A673 (cell line): Measurements from ENCODE around the gene KCNIP3. TPM values are rescaled to one million over a fixed set of nuclear protein-coding genes. Genes with fewer than 3 reads are reported as not detected.

Source experiments
- BruUV-seq: library from RNA; stranded (reverse); fragments of 400-500 nt; replicated peaks from 2 replicates; lab custom pipeline; 2021; lab: Mats Ljungman, UMichigan
- CTCF ChIA-PET: fragments of 300-600 bp; sonication (Branson Sonifier 250); formaldehyde crosslinking; loops from one replicate; lab custom pipeline; 2022; ENCODE audit warnings: antibody characterized with exemption; lab: Charles Lee
- POLR2A ChIA-PET: fragments of 300-600 bp; sonication (Branson Sonifier 250); formaldehyde crosslinking; loops from one replicate; lab custom pipeline; 2022; ENCODE audit warnings: antibody characterized with exemption; ENCODE audit not compliant: low non-redundant PET; lab: Charles Lee
- DNase-seq: peaks from one replicate; pipeline ENCODE4 v3.0.0-alpha.2; 2015; ENCODE audit warnings: low spot score
- H3K27ac ChIP-seq: fragments of 200-600 bp; sonication (generic); 2 replicates; pipeline ENCODE4 v1.5.1; 2016; ENCODE audit warnings: mixed run types, low read depth, mild to moderate bottlenecking, mixed read lengths, antibody characterized with exemption, low read length; ENCODE audit not compliant: poor library complexity, severe bottlenecking
- H3K27me3 ChIP-seq: fragments of 200-600 bp; sonication (generic); replicated peaks from 2 replicates; pipeline ENCODE4 v1.6.1; 2017; ENCODE audit warnings: mixed run types, low read depth, mild to moderate bottlenecking, mixed read lengths, antibody characterized with exemption, low read length; ENCODE audit not compliant: insufficient read depth, poor library complexity
- H3K36me3 ChIP-seq: fragments of 200-600 bp; sonication (generic); 2 replicates; pipeline ENCODE4 v1.6.1; 2016; ENCODE audit warnings: mixed run types, mild to moderate bottlenecking, mixed read lengths, antibody characterized with exemption, low read length; ENCODE audit not compliant: insufficient read depth, poor library complexity, severe bottlenecking
- H3K4me1 ChIP-seq: fragments of 200-600 bp; sonication (generic); 2 replicates; pipeline ENCODE4 v1.6.1; 2017; ENCODE audit warnings: mixed run types, mild to moderate bottlenecking, mixed read lengths, antibody characterized with exemption, low read length; ENCODE audit not compliant: insufficient read depth, poor library complexity, severe bottlenecking
- H3K4me3 ChIP-seq: fragments of 200-600 bp; sonication (generic); 2 replicates; pipeline ENCODE4 v1.5.1; 2016; ENCODE audit warnings: low read depth, mixed run types, mild to moderate bottlenecking, mixed read lengths, low read length; ENCODE audit not compliant: poor library complexity, severe bottlenecking
- H3K9me3 ChIP-seq: fragments of 200-600 bp; sonication (generic); 2 replicates; pipeline ENCODE4 v1.6.1; 2016; ENCODE audit warnings: mixed run types, low read depth, mild to moderate bottlenecking, mixed read lengths, antibody characterized with exemption, low read length; ENCODE audit not compliant: poor library complexity, severe bottlenecking
- CTCF ChIP-seq: fragments of 300-800, 200-600 bp; sonication (generic); conservative IDR thresholded peaks from 2 replicates; pipeline ENCODE4 v1.5.1; 2017; ENCODE audit warnings: low read depth, mild to moderate bottlenecking, antibody characterized with exemption, low read length, moderate library complexity, mixed read lengths
- EZH2 ChIP-seq: fragments of 200-600 bp; sonication (generic); IDR thresholded peaks from 2 replicates; pipeline ENCODE4 v1.6.1; 2017; ENCODE audit warnings: borderline replicate concordance, low read depth, mild to moderate bottlenecking, mixed read lengths, antibody characterized with exemption, low read length; ENCODE audit not compliant: poor library complexity, severe bottlenecking
- intact Hi-C: fragments of 100-400 bp; cut with micrococcal nuclease; formaldehyde crosslinking; loops from one replicate; pipeline ENCODE4 v1.10.0; 2022; ENCODE audit not compliant: unreplicated experiment
- total RNA-seq: library from RNA; stranded (reverse); gene quantifications from 2 replicates; pipeline ENCODE4 v1.2.3, GENCODE V29; 2021

The KCNIP3 gene
- total RNA-seq, 1 experiment from 2014 or later, result 0.45 TPM

- CTCF ChIA-PET, result interaction anchor here (0.5 kb wide), 1 partner anchor 129 kb away, joined by 4 read pairs; no protein-coding TSS in a partner anchor
- BruUV-seq, result no TSS peak
Measured at GRCh38 chr2:95279435-95280035, 17.6 kb upstream of the KCNIP3 start.

GRCh38 chr2:95281071-95281470 lies 16.1 kb upstream of the KCNIP3 start:
- POLR2A ChIA-PET, result no interaction called here
- CTCF ChIA-PET, result no interaction called here
- intact Hi-C loops, result no loop called here

More at GRCh38 chr2:95279435-95280035, 17.6 kb upstream of the KCNIP3 start:
- no peaks in the 10 kb centered on the region for H3K27me3 ChIP-seq
- H3K4me1 ChIP-seq, result no peaks in the 10 kb centered on the region
- TF ChIP-seq CTCF (no peak), EZH2 (no peak)
- POLR2A ChIA-PET, result no interaction called here
- no peaks in the 10 kb centered on the region for H3K36me3 ChIP-seq
- intact Hi-C loops, result no loop called here
- H3K27ac ChIP-seq, result no peak overlapping the region
- no peak overlapping the region for H3K4me3 ChIP-seq
- no peaks in the 10 kb centered on the region for H3K9me3 ChIP-seq
- DNase-seq, result no peak

GRCh38 chr2:95281786-95282185 lies 15.4 kb upstream of the KCNIP3 start:
- Histone ChIP-seq H3K36me3 (no peaks in the 10 kb centered on the region), H3K27ac (no peak overlapping the region), H3K9me3 (no peaks in the 10 kb centered on the region), H3K4me1 (no peaks in the 10 kb centered on the region), H3K4me3 (no peak overlapping the region), H3K27me3 (no peaks in the 10 kb centered on the region)
- intact Hi-C loops, result no loop called here
- ChIA-PET CTCF (no interaction called here), POLR2A (no interaction called here)
- TF ChIP-seq CTCF, result no peak
- TF ChIP-seq EZH2, result no peak
- no TSS peak for BruUV-seq
- DNase-seq, result no peak

More at GRCh38 chr2:95281071-95281470, 16.1 kb upstream of the KCNIP3 start:
- DNase-seq, result no peak
- Histone ChIP-seq H3K9me3 (no peaks in the 10 kb centered on the region), H3K4me1 (no peaks in the 10 kb centered on the region), H3K4me3 (no peak overlapping the region), H3K27ac (no peak overlapping the region), H3K36me3 (no peaks in the 10 kb centered on the region), H3K27me3 (no peaks in the 10 kb centered on the region)
- TF ChIP-seq CTCF, result no peak
- TF ChIP-seq EZH2, result no peak
- BruUV-seq, result no TSS peak
